HG02840 (cell line): ENCODE measurements around the gene ZNF267.
"Not testable (repeated sequence)": the region's sequence is repeated elsewhere in the genome, so short reads cannot be mapped to it uniquely, and the experiment has no call there.

Source experiments
- ATAC-seq: cut with Tn5 transposase; IDR thresholded peaks from one replicate; pipeline ENCODE4 v1.9.1; 2021; ENCODE audit warnings: mild to moderate bottlenecking, moderate library complexity, moderate number of reproducible peaks; ENCODE audit not compliant: unreplicated experiment, low FRiP score

The ZNF267 gene

GRCh38 chr16:31873556-31874365 lies at the start of gene ZNF267:
Gene ZNF267 (plus strand): TSS chr16:31873807. CDS start chr16:31873967, 160 bp downstream.
- peak; percentile 46 for ATAC-seq

GRCh38 chr16:31833047-31833446 lies 40.6 kb upstream of the ZNF267 start:
- no peak for ATAC-seq

- ATAC-seq: not testable (repeated sequence)
These were observed 37.2 kb upstream of the ZNF267 start for GRCh38 chr16:31836396-31836795.

- ATAC-seq: no peak
These were observed 30.7 kb upstream of the ZNF267 start for GRCh38 chr16:31842864-31843263.

DNA sequence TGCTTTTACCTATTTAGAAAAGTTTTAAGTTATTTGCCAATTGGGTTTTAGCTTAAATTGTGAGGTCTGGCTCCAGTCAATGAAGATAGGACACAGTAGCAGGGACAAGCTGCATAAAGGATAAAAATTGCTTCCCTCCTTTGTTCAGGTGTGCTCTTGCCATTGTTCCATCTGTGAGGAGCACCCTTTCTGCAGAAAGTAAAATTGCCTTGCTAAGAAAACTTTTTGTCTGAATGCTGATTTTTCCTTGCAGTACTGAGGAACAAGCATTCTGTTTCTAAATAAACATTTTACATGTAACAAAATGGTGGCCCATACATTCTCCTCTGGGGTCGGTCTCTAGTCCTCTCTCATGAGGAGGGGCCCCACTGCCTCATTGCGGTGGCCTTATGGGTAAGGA lies 25.0 kb upstream of the ZNF267 start:
- ATAC-seq: not testable (repeated sequence)

DNA sequence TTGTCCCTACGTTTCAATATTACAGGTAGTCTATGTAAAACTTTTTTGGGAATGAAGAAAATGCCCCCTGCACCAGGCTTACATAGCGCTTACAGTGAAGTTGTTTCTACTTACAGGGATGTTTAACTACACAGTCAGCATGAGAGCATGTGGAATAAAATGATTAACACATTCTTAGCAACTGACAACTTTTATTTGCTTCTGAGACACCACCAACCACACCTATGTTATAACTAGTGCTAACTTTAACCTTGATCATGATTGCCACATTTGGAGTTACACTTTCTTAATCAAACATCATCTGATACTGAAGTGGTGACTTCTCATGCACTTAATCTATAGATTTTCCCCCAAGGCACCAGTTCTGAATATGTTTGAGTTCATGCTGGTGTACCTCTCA lies 20.3 kb upstream of the ZNF267 start:
- no peak for ATAC-seq

DNA sequence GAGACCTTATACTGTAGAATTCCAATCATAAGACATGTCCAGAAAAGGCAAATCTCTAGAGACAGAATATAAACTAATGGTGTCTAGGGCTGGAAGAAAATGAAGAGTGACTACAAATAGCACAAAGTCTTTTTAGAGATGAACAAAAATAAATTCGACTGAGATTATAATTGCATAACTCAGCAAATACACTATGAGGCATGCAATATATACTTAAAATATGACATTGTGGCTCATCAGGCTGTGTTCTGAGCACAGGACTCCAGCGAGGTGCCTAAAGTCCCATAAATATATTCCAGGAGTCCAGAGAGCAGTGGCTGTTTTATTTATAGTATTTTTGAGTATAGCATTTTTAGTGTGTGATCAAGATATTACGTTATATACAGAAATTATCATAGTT lies 13.1 kb upstream of the ZNF267 start:
- no peak for ATAC-seq

- no peak for ATAC-seq
These were observed 12.2 kb upstream of the ZNF267 start for GRCh38 chr16:31861455-31861854.

GRCh38 chr16:31862761-31863160 lies 10.8 kb upstream of the ZNF267 start:
- no peak for ATAC-seq

GRCh38 chr16:31868164-31868563 lies 5.4 kb upstream of the ZNF267 start:
- no peak for ATAC-seq

DNA sequence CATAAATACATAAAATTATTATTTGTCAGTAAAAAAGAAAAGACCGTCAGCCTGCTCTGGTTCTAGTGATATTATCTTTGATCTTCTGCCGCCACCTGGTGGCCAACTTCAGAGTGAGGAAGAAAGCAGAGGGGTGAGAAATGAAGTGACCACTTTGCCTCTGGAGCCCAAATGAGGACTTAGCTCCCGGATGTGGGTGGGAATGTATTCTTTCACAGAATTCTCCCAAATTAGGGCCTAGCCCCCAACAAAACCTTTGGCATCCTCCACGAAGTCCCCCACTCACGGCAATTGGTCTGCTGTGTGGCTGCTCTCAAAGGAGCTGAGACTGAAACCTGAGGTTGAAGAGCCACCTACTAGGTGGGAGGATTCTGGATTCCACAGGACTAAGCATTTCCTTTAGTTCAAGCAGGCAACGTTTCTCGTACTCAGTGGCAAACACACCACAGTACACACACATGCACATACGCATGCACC lies 4.9 kb upstream of the ZNF267 start:
- ATAC-seq: no peak

DNA sequence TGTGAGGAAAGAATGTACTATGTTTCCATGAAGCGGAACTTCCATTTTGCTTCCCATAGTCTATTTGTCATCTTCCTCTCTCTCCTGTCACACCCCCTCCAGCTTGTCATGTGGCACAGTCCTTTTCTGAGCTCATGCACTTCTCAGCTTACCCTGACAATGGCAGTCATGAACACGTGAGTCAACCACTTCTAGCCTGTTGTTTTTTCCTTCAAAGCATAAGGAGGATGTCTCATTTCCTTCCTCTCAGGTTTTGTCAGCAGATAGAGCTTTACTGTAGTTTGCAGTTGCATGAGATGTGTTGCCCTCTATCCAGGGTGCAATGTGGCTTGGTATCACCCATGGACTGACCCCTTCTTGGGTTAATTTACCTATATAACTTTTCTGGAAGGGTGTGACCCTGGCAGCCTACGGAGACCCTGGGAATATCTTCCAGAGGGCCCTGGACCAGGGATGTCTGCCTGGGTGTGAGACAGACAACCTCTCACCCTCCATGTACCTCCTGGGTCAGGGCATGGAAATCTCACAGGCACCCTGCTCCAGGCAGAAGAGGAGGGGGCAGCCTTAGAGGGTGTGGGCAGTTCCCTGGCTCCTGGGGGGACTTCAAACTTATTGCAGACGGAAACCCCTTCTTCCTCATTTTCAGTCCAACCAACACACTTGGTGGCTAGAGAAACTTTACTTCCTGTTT lies 4.0 kb upstream of the ZNF267 start:
- no peak for ATAC-seq

GRCh38 chr16:31870809-31871208 lies 2.8 kb upstream of the ZNF267 start:
- no peak for ATAC-seq

GRCh38 chr16:31871510-31871909 lies 2.1 kb upstream of the ZNF267 start:
- ATAC-seq: no peak

DNA sequence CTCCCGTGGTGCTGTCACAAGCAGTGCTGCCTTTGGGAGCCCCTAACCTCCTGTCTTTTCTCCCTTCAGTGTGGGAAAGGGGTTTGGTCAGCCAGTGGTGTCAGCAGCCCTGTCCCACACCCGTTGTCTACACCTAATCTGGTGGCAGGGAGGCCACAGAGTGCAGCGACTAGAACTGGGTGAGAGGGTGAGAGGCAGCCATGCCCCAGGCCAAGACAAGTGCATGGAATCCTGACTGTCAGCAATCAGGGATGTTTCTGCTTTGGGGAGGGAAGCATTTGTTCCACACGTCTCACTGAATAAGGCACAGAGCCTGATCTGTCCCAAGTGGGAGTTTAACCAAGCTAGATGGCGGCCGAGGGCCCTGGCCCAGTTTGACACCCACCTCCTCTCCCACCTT lies 1.4 kb upstream of the ZNF267 start:
- no peak for ATAC-seq

DNA sequence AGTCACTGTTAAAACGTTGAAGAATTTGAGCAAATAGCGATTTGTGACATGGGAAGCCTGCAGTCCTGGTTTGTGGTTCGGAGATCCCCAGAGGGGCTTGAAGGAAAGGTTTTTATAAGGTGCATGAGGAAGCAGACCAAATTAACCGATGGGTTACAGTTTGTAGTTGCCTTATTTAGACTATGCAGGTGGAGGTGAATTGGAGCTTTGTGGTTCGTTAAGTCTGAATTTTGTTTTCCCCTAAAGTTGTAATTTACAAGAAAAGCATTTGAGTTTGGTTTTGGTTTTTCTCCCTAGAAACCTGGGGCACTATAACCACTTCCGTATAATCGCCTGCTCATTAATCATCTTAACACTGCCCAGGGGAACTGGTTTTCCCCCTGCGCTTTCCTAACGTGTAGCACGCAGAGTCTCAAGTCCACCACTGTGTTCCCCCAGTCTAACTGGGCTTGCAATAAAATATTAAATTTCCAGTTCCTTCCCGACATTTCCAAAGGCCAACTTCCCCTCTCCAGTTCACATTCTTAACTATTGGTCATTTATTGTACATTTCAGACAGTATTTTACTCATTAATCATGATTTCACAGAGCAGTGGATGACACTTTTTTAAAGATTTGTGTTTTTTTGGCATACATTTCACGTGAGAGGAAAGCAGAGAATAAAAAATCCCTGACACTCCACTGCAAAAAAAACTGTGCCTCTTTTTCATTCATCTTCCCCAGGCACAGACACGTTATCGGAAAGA lies 932 bp downstream of the ZNF267 start:
- no peak for ATAC-seq

- no peak for ATAC-seq
These were observed 1.7 kb downstream of the ZNF267 start for GRCh38 chr16:31875112-31875803.

- no peak for ATAC-seq
These were observed 2.4 kb downstream of the ZNF267 start for GRCh38 chr16:31875928-31876547.

GRCh38 chr16:31876951-31877828 lies 3.6 kb downstream of the ZNF267 start:
- ATAC-seq: peak; percentile 53
